GM18507 (cell line): ENCODE results near the gene RBBP8NL.

ENCODE experiments used
- DNase-seq: peaks from one replicate; pipeline ENCODE4 v3.0.0; 2011; ENCODE audit warnings: low read depth; ENCODE audit not compliant: insufficient read length; ENCODE audit errors: extremely low spot score
- FAIRE-seq: peaks from 2 replicates; lab custom pipeline; 2011; peaks lifted over from hg19 to GRCh38; lab: Jason Lieb, UNC

RBBP8NL gene

DNA sequence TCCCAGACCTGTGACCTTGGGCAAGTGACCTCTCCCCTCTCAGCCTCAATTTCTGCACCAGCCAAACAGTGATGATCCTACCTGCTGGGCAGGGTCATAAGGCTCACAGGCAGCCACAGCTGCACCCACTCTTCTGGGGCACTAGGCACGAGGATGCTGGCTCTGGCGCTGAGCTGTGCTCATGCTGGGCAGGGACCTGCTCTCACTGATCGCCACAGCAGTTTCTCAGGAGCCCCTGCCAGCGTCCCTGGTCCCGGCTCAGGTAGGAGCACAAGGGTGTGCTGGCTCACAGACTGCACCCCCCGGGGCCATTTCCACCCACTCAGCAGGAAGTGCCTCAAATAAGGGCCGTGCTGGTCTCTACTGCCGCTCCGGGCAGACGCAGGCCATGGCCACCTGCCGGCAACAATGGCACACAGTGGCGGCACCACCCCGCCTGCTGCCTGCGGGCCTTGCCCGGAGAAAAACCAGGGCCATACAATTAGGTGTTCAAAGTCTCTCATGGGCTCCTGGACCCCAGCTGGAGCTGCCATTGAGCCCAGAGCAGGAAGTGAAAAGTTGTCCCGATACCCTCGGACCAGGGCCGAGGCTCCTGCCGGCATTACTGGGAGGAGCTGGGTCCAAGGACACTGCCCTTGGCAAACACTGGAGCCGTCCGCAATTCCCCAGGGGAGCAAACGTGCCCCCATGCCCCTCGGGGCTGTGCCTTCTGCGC is 15.7 kb downstream of the RBBP8NL start:
- FAIRE-seq (no peak), DNase-seq (no peak)

DNA sequence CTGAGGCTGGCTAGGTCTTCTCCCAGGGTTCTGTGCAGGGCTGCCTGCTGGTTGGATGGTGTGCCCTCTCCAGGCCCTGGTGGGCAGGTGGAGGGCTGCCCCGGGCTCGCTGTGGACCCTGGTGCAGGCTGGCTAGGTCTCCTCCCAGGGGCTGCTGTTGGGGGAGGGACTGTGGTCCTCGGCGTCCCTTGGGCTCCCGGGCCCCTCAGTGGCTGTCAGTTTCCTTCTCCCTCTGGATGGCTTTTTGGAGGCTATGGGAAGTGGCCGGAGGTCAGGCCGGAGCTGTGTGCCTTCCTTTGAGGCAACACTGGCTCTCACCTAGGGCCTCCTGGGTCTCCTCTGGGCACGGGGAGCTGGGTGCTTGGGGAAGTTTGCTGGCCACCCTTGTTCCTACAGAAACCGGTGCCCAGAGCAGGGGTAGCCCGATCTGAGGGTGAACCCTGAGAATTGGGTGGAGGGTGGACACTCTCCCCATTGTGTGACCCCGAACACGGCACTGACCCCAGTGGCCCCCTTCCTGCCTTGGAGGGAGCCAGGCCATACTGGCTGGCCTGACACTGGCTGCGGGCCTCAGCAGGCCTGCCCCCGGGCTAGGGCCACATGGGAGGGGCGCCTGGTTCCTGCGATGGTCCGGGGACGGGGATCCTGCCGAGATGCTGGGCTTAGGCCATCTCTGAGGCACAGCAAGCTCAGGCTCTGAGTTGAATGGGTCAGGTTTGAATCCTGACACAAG is 16.4 kb downstream of the RBBP8NL start:
- no peak for FAIRE-seq
- DNase-seq = no peak

DNA sequence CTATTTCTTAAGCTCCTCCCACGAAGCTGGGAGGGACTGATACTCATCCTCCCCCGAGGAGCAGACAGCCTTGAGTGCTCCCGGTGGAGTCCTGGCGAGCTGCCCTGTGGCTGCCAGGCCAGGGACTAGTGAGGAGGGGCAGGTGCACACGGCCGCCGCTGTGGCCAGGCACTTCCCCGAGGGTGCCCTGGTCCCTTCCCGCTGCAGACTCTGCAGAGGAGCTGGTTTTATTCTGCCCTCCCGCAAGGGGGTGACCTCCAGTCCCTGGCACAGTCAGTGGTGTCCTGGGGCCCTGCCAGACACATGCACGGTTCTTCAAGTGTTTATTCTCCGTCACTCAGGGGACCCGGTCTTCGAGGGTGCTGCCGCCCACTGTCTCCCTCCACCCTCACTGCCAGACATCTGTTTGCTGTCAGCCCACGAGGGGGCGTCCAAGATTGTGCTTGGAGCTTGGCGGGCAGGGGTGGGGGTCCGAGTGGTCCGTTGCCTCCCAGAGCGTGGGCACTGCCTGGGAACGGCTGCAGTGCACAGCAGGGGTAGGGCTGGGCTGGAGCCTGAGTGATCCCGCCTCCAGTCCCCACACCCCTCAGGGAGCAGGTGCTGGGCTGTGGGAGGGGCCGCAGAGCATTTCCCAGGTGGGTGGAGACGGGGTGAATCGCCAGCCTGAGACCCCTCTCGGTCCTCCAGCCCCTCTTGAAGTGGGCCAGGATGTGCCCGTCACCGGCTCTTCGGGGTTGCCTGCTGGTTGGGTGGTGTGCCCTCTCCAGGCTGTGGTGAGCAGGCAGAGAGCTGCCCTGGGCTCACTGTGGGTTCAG is 17.2 kb downstream of the RBBP8NL start:
- no peak for FAIRE-seq

DNA sequence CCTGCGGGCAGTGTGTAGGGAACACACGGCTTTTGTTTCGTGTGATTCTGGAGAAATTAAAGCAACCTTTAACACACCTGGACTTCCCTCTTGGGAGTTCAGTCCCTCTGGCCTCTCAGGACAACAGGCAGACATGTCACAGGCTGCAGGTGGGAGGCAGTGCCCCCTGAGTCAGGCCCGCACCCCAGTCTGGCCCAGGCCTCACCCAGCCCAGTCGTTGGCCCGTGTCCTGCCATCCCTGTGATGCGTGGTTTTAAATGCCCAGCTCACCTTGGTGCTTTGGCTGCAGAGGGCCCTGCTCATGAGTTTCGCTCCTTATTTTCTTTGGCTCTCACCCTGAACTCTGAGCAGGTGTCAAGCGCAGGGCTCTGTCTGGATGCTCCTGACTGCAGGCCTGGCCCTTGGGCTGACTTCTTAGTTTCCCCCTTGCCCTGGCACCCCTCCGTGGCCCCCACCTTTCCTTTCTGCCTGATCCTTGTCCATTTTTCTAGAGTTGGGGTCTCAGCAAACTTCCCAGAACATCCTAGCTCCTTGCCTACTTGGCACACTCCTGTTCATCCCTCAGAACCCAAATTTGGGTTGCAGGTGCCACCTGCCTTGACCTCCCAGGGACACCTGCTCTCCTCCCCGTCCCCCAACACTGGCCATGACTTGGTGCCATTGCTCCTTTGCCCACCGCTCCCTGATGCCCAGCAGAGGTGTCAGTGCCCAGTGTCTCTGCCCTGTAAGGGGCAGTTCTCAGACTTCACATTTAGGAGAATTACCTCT is 18.1 kb downstream of the RBBP8NL start:
- no peak for FAIRE-seq
- DNase-seq = no peak

More for the DNA sequence above, 17.2 kb downstream of the RBBP8NL start:
- DNase-seq = no peak

- DNase-seq = no peak
- no peak for FAIRE-seq
Observed at GRCh38 chr20:62408640-62409039, 18.7 kb downstream of the RBBP8NL start.

DNA sequence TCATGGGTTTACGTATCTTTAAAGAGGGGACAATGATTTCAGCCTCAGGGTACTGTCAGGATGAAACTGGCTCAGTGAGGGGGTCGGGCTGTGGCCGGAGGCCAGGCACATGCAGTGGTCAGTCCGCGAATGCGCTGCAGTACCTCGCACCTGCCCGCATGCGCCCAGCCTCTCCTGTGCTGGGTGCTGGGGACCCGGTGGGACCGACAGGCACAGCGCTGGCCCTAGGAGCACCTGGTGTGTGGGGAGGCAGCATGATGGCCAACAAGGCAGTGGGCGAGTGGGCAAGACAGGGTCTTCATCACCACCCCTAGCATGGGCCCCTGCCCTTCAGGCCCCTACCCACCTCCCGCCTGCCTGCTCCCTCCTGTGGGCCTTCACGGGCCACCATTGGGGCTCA is 19.3 kb downstream of the RBBP8NL start:
- FAIRE-seq (no peak), DNase-seq (no peak)

- FAIRE-seq (peak; percentile 82), DNase-seq (peak; percentile 95)
Observed at GRCh38 chr20:62407221-62407992, 19.9 kb downstream of the RBBP8NL start, which contains the start of gene CABLES2. CABLES2 (minus strand) TSS chr20:62407285; CDS start chr20:62407276, 9 bp downstream.

DNA sequence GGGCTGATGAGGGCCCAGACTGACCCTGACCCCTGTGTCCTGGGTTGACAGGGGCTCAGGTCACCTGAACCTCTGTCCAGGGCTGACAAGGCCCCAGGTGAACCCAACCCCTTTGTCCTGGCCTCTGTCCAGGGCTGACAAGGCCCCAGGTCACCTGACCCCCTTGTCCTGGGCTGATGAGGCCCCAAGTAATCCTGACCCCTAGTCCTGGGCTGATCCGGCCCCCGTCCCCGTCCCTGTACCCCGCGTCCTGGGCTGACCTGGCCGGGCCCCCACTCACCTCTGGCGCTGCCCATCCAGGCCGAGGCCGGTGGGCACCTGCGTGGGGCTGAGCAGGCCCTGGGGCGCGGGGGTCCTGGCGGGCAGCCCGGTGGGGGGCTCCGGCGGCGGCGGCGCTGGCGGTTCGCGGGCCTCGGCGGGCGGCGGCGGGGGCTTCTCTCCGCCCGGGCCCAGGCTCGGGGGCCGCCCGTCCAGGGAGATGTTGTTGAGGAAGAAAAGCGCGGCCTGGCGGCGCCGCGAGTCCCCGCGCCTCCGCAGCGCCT is 20.6 kb downstream of the RBBP8NL start:
- no peak for FAIRE-seq

DNA sequence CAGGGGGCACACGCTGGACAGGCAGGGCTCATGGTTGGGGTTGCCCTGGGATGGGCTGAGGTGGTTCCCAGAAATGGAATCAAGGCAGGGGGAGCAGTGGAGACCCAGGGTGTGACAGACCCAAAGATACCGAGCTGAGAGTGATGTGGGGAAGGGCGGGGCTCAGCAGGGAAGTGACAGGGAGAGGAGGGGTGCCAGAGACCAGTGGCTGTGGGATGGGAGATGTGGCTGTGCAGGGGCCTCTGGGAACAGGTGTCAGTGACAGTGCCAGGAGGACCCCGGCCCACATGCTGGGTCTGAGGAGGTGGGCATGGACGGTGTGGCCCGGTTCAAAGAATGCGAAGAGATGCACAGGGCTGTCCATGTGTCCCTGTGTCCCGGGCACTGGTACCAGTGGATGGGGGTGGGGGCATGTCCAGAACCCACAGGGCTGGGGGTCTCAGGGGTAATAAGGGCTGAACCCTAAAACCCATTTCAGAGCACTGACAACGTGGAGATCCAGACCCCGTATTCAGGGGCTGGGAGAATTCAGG is 21.3 kb downstream of the RBBP8NL start:
- no peak for FAIRE-seq
- DNase-seq = no peak

More for the DNA sequence above, 20.6 kb downstream of the RBBP8NL start:
- no peak for DNase-seq

GRCh38 chr20:62405108-62405980 is 22.0 kb downstream of the RBBP8NL start:
- DNase-seq (no peak), FAIRE-seq (no peak)

DNA sequence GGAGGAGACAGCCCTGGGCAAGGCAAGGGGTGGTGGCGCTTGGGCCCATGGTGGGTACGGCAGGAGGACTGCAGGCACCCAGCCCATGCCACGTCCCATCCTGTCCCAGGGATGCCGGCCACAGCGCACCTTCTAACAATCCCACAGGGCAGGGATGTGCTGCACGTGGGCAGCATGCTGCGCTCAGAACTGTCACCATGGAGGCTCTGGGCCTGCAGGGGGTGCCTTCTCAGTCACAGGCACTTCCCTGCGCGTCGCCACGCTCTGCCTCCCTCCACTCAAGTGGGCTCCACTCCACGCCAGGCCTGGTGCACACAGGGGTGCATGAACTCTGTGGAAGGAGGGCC is 22.6 kb downstream of the RBBP8NL start:
- no peak for FAIRE-seq
- DNase-seq = no peak

DNA sequence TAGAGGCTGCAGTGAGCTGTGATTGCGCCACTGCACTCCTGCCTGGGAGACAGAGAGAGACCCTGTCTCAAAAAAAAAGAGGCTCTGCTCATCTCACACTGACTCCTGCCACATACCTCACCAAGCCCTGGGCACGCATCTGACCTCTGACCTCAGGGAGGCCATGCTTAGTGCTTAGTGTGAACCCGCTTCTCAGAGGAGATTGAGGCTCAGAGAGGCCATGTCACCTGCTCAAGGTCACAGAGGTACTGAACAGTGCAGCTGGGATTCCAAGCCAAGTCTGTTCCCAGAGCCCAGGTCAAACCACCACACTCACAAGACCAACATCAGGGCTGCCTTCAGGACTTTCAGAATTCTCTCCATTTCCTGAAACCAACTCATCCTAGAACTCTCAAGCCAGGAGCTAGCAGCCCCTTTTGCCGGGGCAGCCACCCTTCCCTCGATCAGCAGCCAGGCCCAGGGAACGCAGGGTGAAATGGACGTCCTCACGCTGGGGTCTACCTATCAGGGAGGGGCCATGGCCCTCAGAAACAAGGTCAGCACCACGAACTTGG is 23.1 kb downstream of the RBBP8NL start:
- DNase-seq (no peak), FAIRE-seq (no peak)

- FAIRE-seq = no peak
- DNase-seq = no peak
Observed at GRCh38 chr20:62403331-62403730, 24.0 kb downstream of the RBBP8NL start.

DNA sequence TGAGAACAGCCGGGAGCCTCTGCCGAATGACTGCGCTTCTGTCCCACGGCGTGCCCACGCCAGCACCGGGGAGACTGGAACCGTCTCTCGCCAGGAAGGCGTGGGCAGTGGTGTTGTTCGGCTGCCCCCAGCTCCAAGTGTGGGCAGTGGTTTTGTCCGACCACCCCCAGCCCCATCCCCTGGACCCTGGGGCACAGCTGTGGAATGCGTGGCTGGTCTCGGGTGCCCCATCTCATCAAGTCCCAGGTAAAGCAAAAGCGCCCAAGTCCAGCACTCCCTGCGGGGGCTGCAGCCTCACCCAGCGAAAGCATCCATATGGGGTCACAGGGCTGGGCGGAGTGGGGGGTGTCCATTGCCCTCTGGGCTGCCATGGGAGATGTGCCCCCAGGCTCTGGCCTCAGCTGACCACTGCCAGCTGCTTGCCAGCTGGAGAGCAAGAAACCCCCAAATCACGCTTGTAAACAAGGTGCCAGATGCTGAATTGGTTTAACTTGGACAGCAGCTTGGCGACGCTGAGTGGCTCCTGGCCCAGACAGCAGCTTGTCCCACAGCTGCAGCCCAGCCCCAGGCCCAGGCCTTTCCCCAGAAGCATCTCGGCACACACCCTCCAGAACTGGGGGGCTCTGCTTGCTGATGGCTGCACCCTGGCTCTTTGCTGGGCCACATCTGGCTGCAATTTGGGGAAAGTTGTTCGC is 24.7 kb downstream of the RBBP8NL start:
- DNase-seq (no peak), FAIRE-seq (no peak)

DNA sequence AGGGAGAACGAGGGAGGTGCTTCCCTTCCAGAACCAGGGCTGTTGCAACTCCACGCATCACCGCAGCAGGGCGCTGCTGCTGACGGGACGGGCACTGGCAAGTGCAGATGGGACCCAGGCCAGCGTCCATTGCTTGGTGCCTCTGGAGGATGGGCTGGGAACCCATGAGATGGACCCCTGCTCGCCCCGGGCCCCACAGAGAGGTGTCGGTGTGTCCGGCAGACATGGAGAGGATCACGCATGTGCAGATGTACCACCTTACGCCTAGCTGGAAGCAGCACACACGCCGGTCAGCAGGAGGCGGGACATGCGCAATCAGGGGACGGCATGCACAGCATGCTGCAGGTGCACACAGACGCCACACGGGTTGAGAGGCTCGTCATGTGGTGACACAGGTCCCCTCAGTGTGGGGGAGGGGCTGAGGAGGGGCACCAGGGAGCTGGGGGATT is 26.0 kb downstream of the RBBP8NL start:
- FAIRE-seq = no peak
- DNase-seq = no peak

- FAIRE-seq = no peak
- no peak for DNase-seq
Observed at GRCh38 chr20:62400541-62400940, 26.8 kb downstream of the RBBP8NL start.

DNA sequence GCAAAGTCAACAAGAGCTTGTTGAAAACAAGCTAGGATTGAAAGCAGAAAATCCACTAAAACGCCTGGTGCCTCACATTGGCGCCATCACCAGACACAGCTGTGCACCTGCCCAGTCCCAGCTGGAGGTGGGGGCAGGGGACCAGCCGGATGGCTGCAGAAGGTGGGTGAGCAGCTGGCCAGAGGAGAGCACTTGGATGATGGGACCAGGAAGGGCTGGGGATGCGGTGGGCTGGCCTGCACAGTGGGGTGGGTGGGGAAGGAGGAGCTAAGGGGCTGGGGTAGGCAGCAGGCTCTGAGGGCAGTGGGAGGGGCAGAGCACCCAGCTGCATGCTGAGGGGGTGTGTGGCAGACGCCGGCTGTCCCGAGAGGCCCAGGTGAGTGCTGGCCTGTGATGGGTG is 27.3 kb downstream of the RBBP8NL start:
- FAIRE-seq = no peak

More for the DNA sequence above, 27.3 kb downstream of the RBBP8NL start:
- DNase-seq = no peak
